ENCODE measurements around the gene PHC2.

Gene PHC2

GRCh38 chr1:33357099-33357498 is 73.8 kb downstream of the PHC2 start:
- FAIRE-seq, result no peak
- no peak for DNase-seq (ENCODE audit: insufficient read length, low spot score)

GRCh38 chr1:33354707-33355316 is 76.1 kb downstream of the PHC2 start:
- FAIRE-seq (no peak), DNase-seq (ENCODE audit: insufficient read length, low spot score) (no peak)

DNA sequence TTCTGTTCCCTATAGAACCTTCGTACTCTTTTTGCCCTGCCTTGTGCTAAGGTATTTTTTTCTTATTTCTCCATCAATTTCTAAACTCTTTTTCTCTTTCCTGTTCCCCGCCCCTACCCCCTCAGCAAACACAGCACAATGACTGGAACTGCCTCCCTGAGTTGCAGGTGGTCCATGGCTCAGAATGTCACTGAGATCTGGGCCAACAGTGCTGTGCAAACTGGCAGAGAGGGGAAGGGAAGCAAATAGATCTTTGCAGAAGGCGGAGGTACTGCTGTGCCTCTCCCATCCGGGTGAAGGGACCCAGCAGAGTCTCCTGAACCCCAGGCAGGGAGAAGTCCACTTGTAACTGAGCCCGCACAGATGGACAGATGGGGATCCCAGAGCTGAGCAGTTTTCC is 77.4 kb downstream of the PHC2 start:
- FAIRE-seq (no peak), DNase-seq (ENCODE audit: insufficient read length, low spot score) (no peak)

- FAIRE-seq, result no peak
These were observed 79.6 kb downstream of the PHC2 start for GRCh38 chr1:33351281-33351660.

GRCh38 chr1:33350611-33351280 is 80.1 kb downstream of the PHC2 start:
- no peak for DNase-seq (ENCODE audit: insufficient read length, low spot score)
- peak; percentile 85 for FAIRE-seq

More at GRCh38 chr1:33351281-33351660, 79.6 kb downstream of the PHC2 start:
- DNase-seq (ENCODE audit: insufficient read length, low spot score), result no peak

GRCh38 chr1:33349778-33350610 is 80.9 kb downstream of the PHC2 start:
- DNase-seq (ENCODE audit: insufficient read length, low spot score) (peak; percentile 96), FAIRE-seq (peak; percentile 28)

DNA sequence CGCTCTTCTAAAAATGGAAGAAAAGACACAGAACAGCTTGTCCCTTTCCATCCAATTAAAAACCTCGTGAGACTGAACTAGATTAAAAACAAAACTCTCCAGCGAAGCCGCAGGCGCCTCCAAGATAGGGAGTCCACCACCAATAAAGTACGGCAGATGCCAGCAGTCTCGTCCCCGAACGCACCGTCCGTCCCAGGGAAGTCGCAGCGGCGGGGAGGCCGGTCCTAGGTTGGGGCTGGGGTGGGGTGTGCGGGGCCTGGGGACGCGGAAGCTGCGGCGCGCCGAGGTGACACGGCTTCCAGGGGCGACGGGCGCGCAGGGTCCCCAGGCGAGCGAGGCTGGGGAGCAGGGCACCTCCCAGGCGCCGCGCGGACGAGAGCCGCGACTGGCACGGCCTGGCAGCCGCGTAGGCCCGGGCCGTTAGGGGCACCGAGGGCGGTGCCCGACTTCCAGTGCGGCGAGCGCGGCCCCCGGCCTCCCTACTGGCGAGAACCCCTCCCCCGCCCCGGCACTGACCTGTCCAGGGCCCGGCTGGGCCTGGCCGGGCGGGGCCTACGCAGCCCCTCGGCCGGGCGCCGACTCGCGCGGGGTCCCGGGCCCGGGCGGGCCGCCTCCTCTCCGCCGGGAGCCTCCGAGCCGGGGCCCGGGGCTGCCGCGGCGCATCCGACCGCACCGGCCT is 81.7 kb downstream of the PHC2 start:
- FAIRE-seq, result no peak
- peak; percentile 55 for DNase-seq (ENCODE audit: insufficient read length, low spot score)

- DNase-seq (ENCODE audit: insufficient read length, low spot score) (no peak), FAIRE-seq (peak; percentile 90)
These were observed 82.2 kb downstream of the PHC2 start for GRCh38 chr1:33348676-33349080.

DNA sequence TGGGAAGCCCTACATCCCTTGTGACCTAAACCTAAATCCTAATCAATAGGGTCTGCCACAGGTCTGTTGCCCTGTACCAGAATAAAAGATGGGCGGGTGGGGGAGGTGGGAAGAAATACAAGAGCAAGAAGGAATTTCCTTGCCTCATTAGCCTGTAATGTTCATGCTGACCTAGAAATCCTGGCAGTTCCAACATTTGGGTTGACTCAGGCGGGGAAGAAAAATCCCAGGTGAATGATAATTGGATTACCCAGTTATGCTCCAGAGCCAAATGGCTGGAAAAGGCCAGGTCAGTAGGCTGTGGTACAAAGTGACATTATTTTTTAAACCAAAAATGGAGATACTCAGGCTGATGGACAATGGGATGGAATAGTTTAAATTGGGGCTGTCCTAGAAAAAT is 82.7 kb downstream of the PHC2 start:
- FAIRE-seq, result no peak
- no peak for DNase-seq (ENCODE audit: insufficient read length, low spot score)

DNA sequence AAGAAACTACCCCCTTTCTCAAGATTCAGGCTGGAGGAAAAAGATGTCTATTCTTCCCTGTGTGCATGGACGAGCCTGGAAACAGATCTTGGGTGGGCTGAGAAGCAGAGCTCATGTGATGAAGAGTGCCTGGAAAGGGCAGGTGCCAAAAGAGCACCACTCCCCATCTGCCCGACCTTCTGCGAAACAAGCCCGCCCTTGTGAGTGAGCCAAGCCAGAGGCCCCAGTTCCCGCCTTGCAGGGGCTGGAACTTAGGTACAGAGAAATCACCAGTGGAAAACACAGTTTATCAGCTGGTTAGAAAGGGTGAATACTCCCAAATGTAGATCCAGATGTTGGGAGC is 83.3 kb downstream of the PHC2 start:
- DNase-seq (ENCODE audit: insufficient read length, low spot score) (no peak), FAIRE-seq (no peak)

DNA sequence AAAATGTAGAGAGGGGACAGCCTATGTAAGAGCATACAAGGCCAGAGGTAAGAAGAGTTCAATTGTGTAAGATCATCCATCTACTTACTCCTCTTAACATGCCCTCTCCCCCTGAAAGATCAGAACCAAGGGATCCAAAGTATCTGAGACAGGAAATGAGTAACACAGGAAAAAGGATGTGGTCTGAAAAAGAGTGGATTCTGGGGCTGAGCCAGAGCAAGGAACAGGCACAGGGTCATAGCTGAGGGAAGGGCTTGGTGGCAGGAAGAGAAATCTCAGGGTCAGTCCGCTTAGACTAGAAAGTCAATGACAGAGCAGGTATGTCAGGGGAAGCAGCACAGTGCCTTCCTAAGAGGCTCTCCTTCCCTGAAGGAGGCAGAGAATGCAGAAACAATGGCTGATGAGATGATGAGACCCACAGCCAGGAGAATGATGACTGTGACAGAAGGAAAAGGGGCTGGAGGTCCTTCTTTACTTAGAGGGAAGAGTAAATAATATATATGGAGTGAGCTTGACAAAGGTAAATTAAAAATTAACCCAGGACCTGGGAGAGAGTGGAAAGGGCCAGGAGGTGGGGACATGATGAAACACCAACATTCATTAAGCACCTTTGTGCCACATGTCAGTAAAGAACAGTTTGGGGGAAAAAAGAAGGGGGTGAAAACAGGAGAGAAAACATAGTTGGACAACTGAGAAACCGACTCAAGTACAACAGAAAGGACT is 83.8 kb downstream of the PHC2 start:
- FAIRE-seq, result no peak
- no peak for DNase-seq (ENCODE audit: insufficient read length, low spot score)

- DNase-seq (ENCODE audit: insufficient read length, low spot score) (no peak), FAIRE-seq (no peak)
These were observed 84.4 kb downstream of the PHC2 start for GRCh38 chr1:33346533-33346926.

DNA sequence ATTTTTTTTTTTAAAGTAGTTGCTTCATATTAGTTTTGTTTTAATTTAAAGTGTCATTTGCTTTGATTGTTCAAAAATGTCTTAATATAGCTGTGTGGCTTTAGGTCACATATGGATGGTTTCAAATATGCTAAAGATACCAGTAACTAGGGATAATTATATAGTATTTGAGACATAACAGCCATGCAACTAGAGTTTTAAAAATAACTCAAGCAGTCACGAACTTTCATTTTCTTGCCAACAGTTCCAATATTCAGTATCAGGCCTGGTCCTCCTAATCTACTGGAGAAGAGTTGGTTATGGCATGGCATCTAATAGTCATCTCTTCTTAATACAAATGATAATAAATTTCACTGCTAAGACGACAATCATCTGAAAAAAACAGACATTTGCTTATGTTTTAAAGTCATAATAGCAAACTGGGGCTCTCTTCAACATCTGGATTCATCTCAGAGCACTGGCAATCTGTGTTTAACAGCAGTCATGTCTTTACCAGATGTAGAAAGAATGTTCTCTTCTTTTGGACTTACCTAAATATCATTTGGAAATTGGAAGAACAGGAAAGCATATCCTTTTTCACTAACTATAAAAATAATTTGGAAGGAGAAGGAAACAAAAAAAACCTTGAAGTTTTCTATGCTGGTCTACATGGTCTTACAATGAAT is 85.9 kb downstream of the PHC2 start:
- DNase-seq (ENCODE audit: insufficient read length, low spot score), result no peak
- FAIRE-seq, result no peak

DNA sequence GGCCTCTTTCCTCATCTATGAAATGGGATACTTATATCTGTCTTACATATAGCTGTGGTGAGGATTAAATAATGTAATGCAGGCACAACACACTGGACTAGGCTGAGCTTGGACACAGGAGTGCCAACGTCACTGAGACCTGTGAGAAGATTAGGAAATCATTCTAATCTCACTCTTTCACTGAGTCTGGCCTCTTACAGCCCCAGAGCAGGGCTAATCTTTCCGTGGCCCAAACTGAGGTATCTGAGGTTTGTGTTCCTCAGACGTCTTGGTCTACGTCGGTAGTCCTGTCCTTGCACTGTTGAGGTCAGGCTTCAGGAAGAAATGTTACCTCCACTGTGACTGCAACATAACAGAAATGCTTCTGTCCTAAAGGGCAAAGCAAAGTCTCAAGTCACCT is 87.4 kb downstream of the PHC2 start:
- DNase-seq (ENCODE audit: insufficient read length, low spot score) (no peak), FAIRE-seq (no peak)

DNA sequence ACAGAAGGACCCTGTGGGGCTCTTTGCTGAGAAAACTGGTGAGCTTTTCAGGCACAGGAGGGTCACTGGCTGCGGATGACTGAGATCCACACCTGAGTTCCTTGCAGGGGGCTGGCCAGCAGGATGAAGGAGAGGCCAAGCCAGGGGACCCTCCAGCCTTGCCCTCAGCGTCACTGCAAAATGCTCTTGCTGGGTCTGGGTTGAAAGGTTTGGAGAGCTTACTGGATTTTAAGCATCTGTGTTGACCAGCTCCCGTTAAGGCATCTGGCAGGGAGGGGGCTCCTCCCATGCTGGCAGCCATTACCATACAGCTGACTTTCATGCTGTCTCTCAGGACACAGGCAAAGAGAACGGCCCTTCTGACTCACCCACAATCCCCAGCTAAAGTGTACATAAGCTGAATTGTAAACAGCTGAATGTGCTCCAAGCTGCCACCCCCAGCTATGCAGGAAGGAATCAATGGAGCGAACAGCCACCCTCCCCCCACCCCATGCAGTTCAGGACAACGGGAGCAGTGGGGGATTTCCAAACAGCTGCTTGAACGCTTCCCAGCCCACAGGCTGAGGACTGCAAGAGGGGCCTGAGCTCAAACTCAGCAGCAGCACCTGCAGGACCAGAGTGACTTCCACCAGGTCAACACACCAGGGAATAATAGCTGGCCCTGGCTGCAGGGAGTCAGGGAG is 88.7 kb downstream of the PHC2 start:
- no peak for FAIRE-seq
- no peak for DNase-seq (ENCODE audit: insufficient read length, low spot score)

DNA sequence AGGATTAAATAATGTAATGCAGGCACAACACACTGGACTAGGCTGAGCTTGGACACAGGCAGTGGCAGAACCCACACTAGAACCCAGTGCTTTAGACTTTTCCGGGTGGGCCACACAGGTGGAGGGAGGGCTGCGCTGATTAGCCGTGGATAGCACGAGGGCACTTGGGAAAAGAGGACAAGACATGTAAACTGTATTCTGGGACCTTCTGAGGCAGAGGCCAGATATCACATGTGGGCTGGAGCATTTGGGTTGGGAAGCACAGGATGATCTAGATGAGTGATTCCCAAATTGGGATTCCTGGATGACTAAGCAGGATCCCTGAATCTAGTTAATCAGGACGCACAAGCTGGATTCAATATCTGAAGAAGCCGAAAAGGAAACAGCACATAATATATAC is 89.7 kb downstream of the PHC2 start:
- DNase-seq (ENCODE audit: insufficient read length, low spot score) (no peak), FAIRE-seq (no peak)

DNA sequence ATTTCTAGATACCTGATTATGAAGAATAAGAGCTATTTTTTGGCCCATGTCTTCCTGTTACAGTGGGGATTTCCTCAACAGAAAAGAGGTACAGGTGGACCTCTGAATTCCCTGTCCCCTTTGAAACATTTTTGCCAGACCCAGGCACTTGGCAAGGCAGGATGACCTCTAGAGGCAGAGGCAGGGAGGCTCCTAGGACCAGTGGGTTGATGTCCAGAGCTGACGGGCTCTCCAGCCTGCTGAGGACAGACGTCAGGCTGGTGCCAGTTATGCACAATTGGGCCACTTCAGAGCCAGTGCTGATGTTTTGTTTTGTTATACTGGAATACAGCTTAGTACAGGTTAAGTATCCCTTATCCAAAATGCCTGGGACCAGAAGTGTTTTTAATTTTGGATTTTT is 91.5 kb downstream of the PHC2 start:
- FAIRE-seq (no peak), DNase-seq (ENCODE audit: insufficient read length, low spot score) (no peak)

DNA sequence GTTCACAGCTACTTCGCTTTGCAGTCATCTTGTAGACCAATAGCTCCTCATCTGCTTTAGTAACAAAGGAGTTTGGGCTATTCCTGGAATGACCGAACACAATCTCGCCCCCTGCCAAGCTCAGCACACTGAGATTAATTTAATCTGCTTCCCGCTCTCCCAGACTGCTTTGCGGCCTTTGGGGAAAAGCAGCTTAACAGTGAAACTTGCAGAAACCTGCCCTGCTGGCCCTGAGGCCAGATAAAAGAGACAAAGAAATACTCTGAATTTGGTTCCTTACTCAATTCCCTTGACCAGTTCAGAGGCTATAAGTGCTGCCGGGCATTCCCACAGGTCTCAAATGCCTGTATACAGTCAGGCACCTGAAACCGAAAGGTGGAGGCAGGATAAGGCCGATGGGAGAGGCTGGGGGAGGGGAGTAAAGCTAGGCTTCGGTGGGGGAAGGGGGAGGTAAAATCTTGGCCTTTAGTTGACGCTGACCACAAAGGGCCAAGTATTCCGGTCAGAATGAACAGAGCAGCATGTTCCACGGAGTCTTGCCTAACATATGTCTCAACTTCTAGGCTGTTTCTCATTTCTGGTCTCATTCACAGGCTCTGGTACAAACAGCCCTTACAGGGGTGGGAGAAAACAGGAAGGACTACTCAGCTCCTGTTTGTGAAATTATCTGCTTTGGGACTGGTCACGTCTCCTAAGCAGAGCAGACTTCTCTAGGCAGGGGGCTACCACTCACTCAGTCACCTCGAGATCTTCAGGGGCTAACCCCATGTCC is 92.3 kb downstream of the PHC2 start:
- no peak for FAIRE-seq
- no peak for DNase-seq (ENCODE audit: insufficient read length, low spot score)

- FAIRE-seq (no peak), DNase-seq (ENCODE audit: insufficient read length, low spot score) (no peak)
These were observed 92.9 kb downstream of the PHC2 start for GRCh38 chr1:33338048-33338439.

Data from GM19239 (cell line).